Measurements from ENCODE around the gene REEP3. TPM values are rescaled to one million over a fixed set of nuclear protein-coding genes. Genes with fewer than 3 reads are reported as not detected.

Gene REEP3
- total RNA-seq, 2 donors from 2014 or later, result 30.7 to 33.0 TPM

DNA sequence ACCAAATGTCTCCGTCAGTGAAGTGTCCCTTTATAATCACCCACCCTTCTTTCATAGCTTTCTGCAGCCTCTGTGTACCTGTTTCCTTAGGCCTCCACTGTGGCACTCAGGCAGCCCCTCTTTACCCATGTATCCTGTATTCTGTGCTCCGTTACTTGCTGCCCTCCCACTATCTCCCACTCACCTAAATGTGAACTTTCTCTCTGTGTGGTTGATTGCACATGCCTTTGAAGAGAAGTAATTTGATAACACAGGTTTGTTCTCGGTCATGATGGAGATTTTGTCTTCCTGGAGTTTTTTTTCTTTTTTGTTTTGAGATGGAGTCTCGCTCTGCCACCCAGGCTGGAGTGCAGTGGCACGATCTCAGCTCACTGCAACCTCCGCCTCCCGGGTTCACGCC is 61.5 kb downstream of the REEP3 start:
- H3K27ac ChIP-seq (ENCODE audit: low read depth, low read length), result no peak overlapping the region
- H3K9me3 Mint-ChIP-seq, result no peaks in the 10 kb centered on the region
- no peak overlapping the region for H3K4me3 Mint-ChIP-seq
- H3K4me1 ChIP-seq (ENCODE audit: control insufficient read depth, insufficient read depth, low read length), result no peaks in the 10 kb centered on the region
- TF ChIP-seq, protein P1, sequence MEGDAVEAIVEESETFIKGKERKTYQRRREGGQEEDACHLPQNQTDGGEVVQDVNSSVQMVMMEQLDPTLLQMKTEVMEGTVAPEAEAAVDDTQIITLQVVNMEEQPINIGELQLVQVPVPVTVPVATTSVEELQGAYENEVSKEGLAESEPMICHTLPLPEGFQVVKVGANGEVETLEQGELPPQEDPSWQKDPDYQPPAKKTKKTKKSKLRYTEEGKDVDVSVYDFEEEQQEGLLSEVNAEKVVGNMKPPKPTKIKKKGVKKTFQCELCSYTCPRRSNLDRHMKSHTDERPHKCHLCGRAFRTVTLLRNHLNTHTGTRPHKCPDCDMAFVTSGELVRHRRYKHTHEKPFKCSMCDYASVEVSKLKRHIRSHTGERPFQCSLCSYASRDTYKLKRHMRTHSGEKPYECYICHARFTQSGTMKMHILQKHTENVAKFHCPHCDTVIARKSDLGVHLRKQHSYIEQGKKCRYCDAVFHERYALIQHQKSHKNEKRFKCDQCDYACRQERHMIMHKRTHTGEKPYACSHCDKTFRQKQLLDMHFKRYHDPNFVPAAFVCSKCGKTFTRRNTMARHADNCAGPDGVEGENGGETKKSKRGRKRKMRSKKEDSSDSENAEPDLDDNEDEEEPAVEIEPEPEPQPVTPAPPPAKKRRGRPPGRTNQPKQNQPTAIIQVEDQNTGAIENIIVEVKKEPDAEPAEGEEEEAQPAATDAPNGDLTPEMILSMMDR (conservative IDR thresholded peaks at IDR 0.05), result no peak
- peaks cover 3% of the 10 kb centered on the region for H3K4me1 Mint-ChIP-seq
- H3K27ac Mint-ChIP-seq, result peak overlapping the region; percentile 14
- no peaks in the 10 kb centered on the region for H3K27me3 Mint-ChIP-seq (ENCODE audit: insufficient read depth)
- no peaks in the 10 kb centered on the region for H3K9me3 ChIP-seq (ENCODE audit: control insufficient read depth, low read length)
- no peak overlapping the region for H3K4me3 ChIP-seq (ENCODE audit: low read length)
- H3K27me3 ChIP-seq (ENCODE audit: control insufficient read depth, insufficient read depth, low read length, poor library complexity, severe bottlenecking), result no peaks in the 10 kb centered on the region
- 96 to 100% methylated on average over 6 to 8 of the region's 8 CpGs for WGBS, 2 experiments (ENCODE audit: insufficient coverage in 1 of 2, insufficient read length in 1 of 2)
- peaks cover 2% of the 10 kb centered on the region for H3K36me3 Mint-ChIP-seq (ENCODE audit: low read depth)
- no peak overlapping the region for H3K9ac ChIP-seq (ENCODE audit: extremely low read depth, low read length, poor library complexity, severe bottlenecking)
- no peak for DNase-seq
- peaks cover 3% of the 10 kb centered on the region for H3K36me3 ChIP-seq (ENCODE audit: control insufficient read depth, insufficient read depth, low read length)

DNA sequence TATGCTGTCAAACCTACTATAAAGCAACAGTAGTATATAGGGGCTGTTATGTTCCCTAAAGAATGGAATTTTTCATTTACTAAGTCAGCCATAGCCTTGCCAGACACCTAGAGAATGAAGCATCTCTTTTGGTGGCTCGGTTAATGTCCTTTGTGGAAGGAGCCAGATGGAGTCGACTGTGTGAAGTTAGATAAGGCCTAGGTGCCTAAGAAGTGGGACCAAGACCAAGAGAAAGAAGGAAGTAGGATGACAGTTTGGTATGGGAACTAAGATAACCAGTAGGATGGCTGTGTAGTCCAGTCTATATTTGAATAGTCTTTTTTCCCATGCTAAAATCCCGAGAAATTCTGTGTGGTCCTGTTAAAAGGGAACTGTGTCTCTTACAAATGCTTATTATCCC is 62.2 kb downstream of the REEP3 start:
- Histone ChIP-seq H3K4me3 (ENCODE audit: low read length) (no peak overlapping the region), H3K36me3 (ENCODE audit: control insufficient read depth, insufficient read depth, low read length) (peaks cover 3% of the 10 kb centered on the region), H3K9me3 (ENCODE audit: control insufficient read depth, low read length) (no peaks in the 10 kb centered on the region), H3K27ac (ENCODE audit: low read depth, low read length) (no peak overlapping the region), H3K4me1 (ENCODE audit: control insufficient read depth, insufficient read depth, low read length) (no peaks in the 10 kb centered on the region), H3K27me3 (ENCODE audit: control insufficient read depth, insufficient read depth, low read length, poor library complexity, severe bottlenecking) (no peaks in the 10 kb centered on the region), H3K9ac (ENCODE audit: extremely low read depth, low read length, poor library complexity, severe bottlenecking) (no peak overlapping the region)
- DNase-seq, result no peak
- TF ChIP-seq, protein P1 (conservative IDR thresholded peaks at IDR 0.05), result no peak
- H3K4me1 Mint-ChIP-seq, result peaks cover 3% of the 10 kb centered on the region
- no peaks in the 10 kb centered on the region for H3K36me3 Mint-ChIP-seq (ENCODE audit: low read depth)
- no peak overlapping the region for H3K4me3 Mint-ChIP-seq
- H3K27ac Mint-ChIP-seq, result no peak overlapping the region
- no peaks in the 10 kb centered on the region for H3K9me3 Mint-ChIP-seq
- no peaks in the 10 kb centered on the region for H3K27me3 Mint-ChIP-seq (ENCODE audit: insufficient read depth)
- WGBS, 2 experiments (ENCODE audit: insufficient coverage in 1 of 2, insufficient read length in 1 of 2), result 93 to 94% methylated on average over 2 to 3 of the region's 3 CpGs

DNA sequence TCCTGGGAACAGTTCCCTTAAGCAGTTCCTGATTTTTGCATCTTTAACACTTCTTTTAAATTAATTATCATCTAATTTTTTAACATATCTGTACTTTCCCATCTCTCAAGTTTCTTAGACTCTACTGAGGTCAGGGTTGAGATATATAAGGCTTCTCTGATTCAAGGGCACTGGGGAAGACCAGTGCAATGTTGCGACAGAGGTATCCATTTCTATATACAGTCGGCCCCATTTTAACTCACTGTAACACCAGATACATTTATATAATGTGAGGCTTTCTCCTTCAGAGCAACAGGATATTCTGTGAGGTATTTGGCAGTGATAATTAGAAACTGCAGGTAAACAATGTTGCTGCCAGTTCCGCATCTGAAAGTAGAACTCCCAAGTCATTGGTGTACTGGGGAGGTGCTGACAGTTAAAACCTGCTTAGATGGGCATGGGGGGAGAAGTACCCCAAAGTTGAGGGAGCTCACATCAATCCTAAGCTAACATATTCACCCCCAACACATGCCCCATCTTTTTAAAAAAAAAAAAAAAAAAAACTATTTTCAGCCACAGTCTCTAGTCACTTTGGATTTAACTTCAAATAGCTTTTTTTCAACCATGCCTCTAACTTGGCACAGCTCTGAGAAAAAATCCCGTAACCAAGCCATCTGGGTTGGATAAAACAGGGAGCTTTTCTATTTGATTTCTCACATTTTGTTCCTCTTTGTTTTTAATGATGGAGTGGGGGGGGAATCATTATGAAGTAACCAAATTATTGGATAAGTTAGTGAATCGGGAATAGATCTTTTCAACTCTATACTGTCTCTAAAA is 62.9 kb downstream of the REEP3 start:
- WGBS, 2 experiments (ENCODE audit: insufficient coverage in 1 of 2, insufficient read length in 1 of 2), result 80 to 95% methylated on average over 1 to 4 of the region's 5 CpGs
- H3K4me1 Mint-ChIP-seq, result peaks cover 3% of the 10 kb centered on the region
- H3K27ac ChIP-seq (ENCODE audit: low read depth, low read length), result no peak overlapping the region
- H3K36me3 ChIP-seq (ENCODE audit: control insufficient read depth, insufficient read depth, low read length), result peaks cover 3% of the 10 kb centered on the region
- no peaks in the 10 kb centered on the region for H3K4me1 ChIP-seq (ENCODE audit: control insufficient read depth, insufficient read depth, low read length)
- no peaks in the 10 kb centered on the region for H3K27me3 ChIP-seq (ENCODE audit: control insufficient read depth, insufficient read depth, low read length, poor library complexity, severe bottlenecking)
- TF ChIP-seq, protein P1 (conservative IDR thresholded peaks at IDR 0.05), result no peak
- no peak for DNase-seq
- H3K27me3 Mint-ChIP-seq (ENCODE audit: insufficient read depth), result no peaks in the 10 kb centered on the region
- no peak overlapping the region for H3K4me3 Mint-ChIP-seq
- no peaks in the 10 kb centered on the region for H3K9me3 Mint-ChIP-seq
- no peak overlapping the region for H3K9ac ChIP-seq (ENCODE audit: extremely low read depth, low read length, poor library complexity, severe bottlenecking)
- no peak overlapping the region for H3K27ac Mint-ChIP-seq
- no peak overlapping the region for H3K4me3 ChIP-seq (ENCODE audit: low read length)
- no peaks in the 10 kb centered on the region for H3K9me3 ChIP-seq (ENCODE audit: control insufficient read depth, low read length)
- no peaks in the 10 kb centered on the region for H3K36me3 Mint-ChIP-seq (ENCODE audit: low read depth)
